H1 (cell line): ENCODE measurements around the gene UNK. TPM values are rescaled to one million over a fixed set of nuclear protein-coding genes. Genes with fewer than 3 reads are reported as not detected.

Experiments
- CHD2 ChIP-seq: IDR thresholded peaks from 2 replicates; pipeline ENCODE4 v1.6.1; 2012; ENCODE audit warnings: low read length, improper control_type of control experiment
- CHD7 ChIP-seq: fragments of 300-600 bp; sonication (generic); IDR thresholded peaks from 2 replicates; pipeline ENCODE4 v1.7.1; 2012; ENCODE audit warnings: low read length, moderate library complexity, mild to moderate bottlenecking, inconsistent platforms; ENCODE audit not compliant: insufficient replicate concordance
- FOSL1 ChIP-seq: IDR thresholded peaks from 2 replicates; pipeline ENCODE4 v1.6.1; 2011; ENCODE audit warnings: mild to moderate bottlenecking, low read depth, low read length, moderate library complexity; ENCODE audit not compliant: insufficient read depth
- JUND ChIP-seq: IDR thresholded peaks from 2 replicates; pipeline ENCODE4 v1.6.1; 2011; ENCODE audit warnings: mild to moderate bottlenecking, improper control_type of control experiment, low read length
- KDM1A ChIP-seq: fragments of 200-600, 300-600 bp; sonication (generic); IDR thresholded peaks from 2 replicates; pipeline ENCODE4 v1.7.1; 2016; ENCODE audit warnings: mild to moderate bottlenecking, low read length, borderline replicate concordance
- RFX5 ChIP-seq: IDR thresholded peaks from 2 replicates; pipeline ENCODE4 v1.6.1; 2011; ENCODE audit warnings: low read depth, low read length, improper control_type of control experiment, borderline replicate concordance
- SP1 ChIP-seq: IDR thresholded peaks from 2 replicates; pipeline ENCODE4 v1.6.1; 2011; ENCODE audit warnings: low read depth, low read length
- TAF7 ChIP-seq: optimal IDR thresholded peaks from 2 replicates; pipeline ENCODE3; 2011; ENCODE audit warnings: low read depth, mild to moderate bottlenecking, inconsistent platforms, low read length, moderate library complexity, borderline replicate concordance
- TCF12 ChIP-seq: IDR thresholded peaks from 2 replicates; pipeline ENCODE4 v1.6.1; 2011; ENCODE audit warnings: low read depth, mild to moderate bottlenecking, low read length
- TEAD4 ChIP-seq: IDR thresholded peaks from 2 replicates; pipeline ENCODE4 v1.6.1; 2012; ENCODE audit warnings: low read depth, low read length, inconsistent platforms, mixed read lengths
- polyA plus RNA-seq, 7 experiments: library from polyadenylated mRNA; depleted of rRNA in 3 of 7; stranded (reverse) in 5 of 7; unstranded in 2 of 7; fragments of >200 nt in 5 of 7; fragments of 200-250 nt in 2 of 7; gene quantifications; 1 replicate in 5 of 7; 2 replicates in 1 of 7; 4 replicates in 1 of 7; pipeline versions ENCODE4 v1.2.1 to v1.2.3, GENCODE V29; 2011 to 2013; ENCODE audit warnings: missing spikeins in 2 of 7, mixed read lengths in 2 of 7
- total RNA-seq: library from RNA; stranded (reverse); fragmentation: NEBNext Ultra II Directional; extraction: Animal tissue kit (Norgen Biotek cat#: 25700); gene quantifications from 2 replicates; pipeline ENCODE4 v1.2.1, GENCODE V29; 2021

UNK gene
- total and polyA plus RNA-seq, 2 of the 8 experiments (the other 6 are each of a cell fraction or from before 2014, with no cell fraction given): 24.2 to 33.3 TPM

GRCh38 chr17:75830164-75831031 lies 45.8 kb downstream of the UNK start (continued):
- TF ChIP-seq CHD7 (no peak), JUND (no peak), SP1 (no peak), RFX5 (no peak), FOSL1 (no peak), TCF12 (no peak), KDM1A (no peak), CHD2 (no peak), TAF7 (no peak), TEAD4 (no peak)
